Liver (tissue), 9 donors: Measurements from ENCODE around the gene WNT10A. TPM values are rescaled to one million over a fixed set of nuclear protein-coding genes. Genes with fewer than 3 reads are reported as not detected.
A peak's percentile ranks its signal among the peaks of the same experiment; 100 is the strongest.

Experiments used
- DNase-seq: peaks from one replicate; pipeline ENCODE4 v3.0.0-alpha.2; 2017; ENCODE audit warnings: low spot score
- H3K27ac ChIP-seq, 2 donors: one replicate each; pipeline ENCODE4 v1.7.0; 2013; ENCODE audit warnings: inconsistent platforms in 2 of 2, low read length in 2 of 2, control low read depth in 1 of 2, low read depth in 1 of 2, mild to moderate bottlenecking in 1 of 2
- H3K27me3 ChIP-seq, 4 donors: one replicate each; pipeline versions ENCODE4 v1.6.1 to v1.7.0; 2013; ENCODE audit warnings: low read length in 3 of 4, inconsistent platforms in 1 of 4, mild to moderate bottlenecking in 1 of 4, moderate library complexity in 1 of 4; ENCODE audit not compliant: control insufficient read depth in 4 of 4, insufficient read depth in 4 of 4
- H3K36me3 ChIP-seq, 4 donors: one replicate each; pipeline versions ENCODE4 v1.6.1 to v1.7.0; 2013; ENCODE audit warnings: low read length in 3 of 4, mild to moderate bottlenecking in 3 of 4, low read depth in 1 of 4, moderate library complexity in 1 of 4; ENCODE audit not compliant: control insufficient read depth in 4 of 4, insufficient read depth in 3 of 4
- H3K4me1 ChIP-seq, 4 donors: one replicate each; pipeline versions ENCODE4 v1.6.1 to v1.7.0; 2013; ENCODE audit warnings: low read length in 3 of 4, mild to moderate bottlenecking in 3 of 4, moderate library complexity in 1 of 4; ENCODE audit not compliant: control insufficient read depth in 4 of 4, insufficient read depth in 4 of 4
- H3K4me3 ChIP-seq, 3 donors: one replicate each; pipeline versions ENCODE4 v1.6.1 to v1.7.0; 2013; ENCODE audit warnings: low read length in 3 of 3, control low read depth in 1 of 3, low read depth in 1 of 3, mild to moderate bottlenecking in 1 of 3
- H3K9ac ChIP-seq, 2 donors: one replicate each; pipeline ENCODE4 v1.7.0; 2013; ENCODE audit warnings: low read length in 2 of 2, mild to moderate bottlenecking in 2 of 2, moderate library complexity in 2 of 2, control low read depth in 1 of 2, low read depth in 1 of 2
- H3K9me3 ChIP-seq, 4 donors: one replicate each; pipeline versions ENCODE4 v1.6.1 to v1.7.0; 2013; ENCODE audit warnings: low read length in 3 of 4; ENCODE audit not compliant: control insufficient read depth in 4 of 4
- EGR1 ChIP-seq, 2 donors: IDR thresholded peaks; 2 replicates each; pipeline ENCODE4 v1.6.1; 2016 to 2018; ENCODE audit warnings: antibody characterized with exemption in 2 of 2, low read depth in 2 of 2
- FOXA1 ChIP-seq: IDR thresholded peaks from 2 replicates; pipeline ENCODE4 v1.6.1; 2016; ENCODE audit warnings: antibody characterized with exemption
- GABPA ChIP-seq, 2 donors: IDR thresholded peaks in 1 of 2; conservative IDR thresholded peaks in 1 of 2; 2 replicates each; pipeline ENCODE4 v1.6.1; 2016; ENCODE audit warnings: antibody characterized with exemption in 2 of 2, mild to moderate bottlenecking in 1 of 2, moderate library complexity in 1 of 2
- HNF4A ChIP-seq, 2 donors: conservative IDR thresholded peaks; 2 replicates each; pipeline ENCODE4 v1.6.1; 2016; ENCODE audit warnings: antibody characterized with exemption in 2 of 2, mild to moderate bottlenecking in 2 of 2
- HNF4G ChIP-seq: IDR thresholded peaks from 2 replicates; pipeline ENCODE4 v1.6.1; 2016; ENCODE audit warnings: antibody characterized with exemption
- RXRA ChIP-seq, 2 donors: IDR thresholded peaks; 2 replicates each; pipeline ENCODE4 v1.6.1; 2017 to 2018; ENCODE audit warnings: antibody characterized with exemption in 2 of 2, mild to moderate bottlenecking in 1 of 2
- WGBS: extraction: QIAGEN DNeasy Blood & Tissue Kit; methylation state at CpG from one replicate; pipeline ENCODE4 v1.1.7; 2013; 5-methylcytosine and 5-hydroxymethylcytosine counted together
- polyA plus RNA-seq, 2 donors: library from polyadenylated mRNA; stranded (reverse) in 1 of 2; unstranded in 1 of 2; fragments of 200-250 nt in 1 of 2; fragments of >200 nt in 1 of 2; fragmentation: Nextera tagmentation in 1 of 2; extraction: Ambion mirVana in 1 of 2; gene quantifications; one replicate each; pipeline versions ENCODE4 v1.2.1 to v1.2.3, GENCODE V29; 2013 to 2015
- total RNA-seq, 2 donors: library from RNA; depleted of rRNA; stranded (reverse); fragments of >200 nt; gene quantifications; one replicate each; pipeline ENCODE4 v1.2.3, GENCODE V29; 2014
- TF ChIP-seq, protein P1 (sequence below): IDR thresholded peaks from 2 replicates; pipeline ENCODE4 v1.6.1; 2016; ENCODE audit warnings: antibody characterized with exemption, mild to moderate bottlenecking
- TF ChIP-seq, protein P2 (sequence below): IDR thresholded peaks from 2 replicates; pipeline ENCODE4 v1.6.1; 2016; ENCODE audit warnings: antibody characterized with exemption
- donor health status: healthy.
- donor health status: healthy.
- donor health status: healthy.
- donor health status: healthy.
- donor health status: healthy.

WNT10A gene
- total and polyA plus RNA-seq, 4 donors, result 0.01 to 0.08 (median 0.05) TPM; not detected in 1

DNA sequence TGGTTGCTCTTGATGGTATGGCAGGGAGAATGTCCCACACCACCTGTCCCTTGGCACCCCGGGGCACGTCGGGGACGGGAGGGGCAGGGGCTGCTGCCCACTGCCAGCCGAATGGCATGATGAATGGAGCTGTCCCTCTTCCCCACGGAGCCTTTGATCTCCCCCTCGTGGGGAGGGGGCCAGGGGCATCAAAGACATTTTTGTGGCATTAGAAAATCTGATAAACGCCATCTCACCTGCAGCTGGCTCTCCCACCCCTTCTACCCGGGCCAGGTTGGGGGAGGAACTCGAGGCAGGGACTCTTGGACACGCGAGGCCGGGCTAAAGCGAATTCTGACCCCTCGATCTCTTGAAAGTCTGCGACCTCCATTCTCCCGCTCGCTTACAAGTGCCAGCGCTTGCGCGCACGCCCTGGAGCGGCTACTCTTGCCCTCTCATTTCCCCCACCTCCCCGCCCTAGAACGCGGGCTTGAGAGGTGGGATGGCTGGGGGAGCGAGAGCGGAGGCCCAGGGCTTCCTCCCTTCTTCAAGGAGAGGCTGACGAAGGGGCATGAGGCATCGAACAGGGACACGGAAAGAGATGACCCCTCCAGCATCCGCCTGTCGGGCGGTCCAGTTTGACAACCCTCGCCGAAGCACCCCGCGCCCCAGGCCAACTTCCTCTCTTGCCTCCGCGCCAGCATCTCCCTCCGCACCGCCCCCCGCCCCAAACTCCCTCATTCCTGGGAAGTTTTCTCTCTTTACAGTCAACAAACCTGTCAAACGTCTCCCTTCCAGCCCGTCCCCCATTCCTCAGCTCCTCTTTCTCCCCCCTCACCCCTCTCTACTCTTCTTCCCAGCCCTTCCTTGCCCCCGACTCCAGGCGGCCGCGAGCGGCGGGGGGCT lies 21.7 kb upstream of the WNT10A start:
- WGBS, result 5% methylated on average over 51 of the region's 51 CpGs
- Histone ChIP-seq H3K4me3 (peak overlapping the region in 1 of 3 donors; percentile 45), H3K4me1 (peaks cover 0 to 20% (median 10%) of the 10 kb centered on the region in 4 donors), H3K27me3 (peaks cover 5 to 21% (median 7%) of the 10 kb centered on the region in 4 donors), H3K9me3 (no peaks in the 10 kb centered on the region), H3K27ac (no peak overlapping the region), H3K36me3 (no peaks in the 10 kb centered on the region), H3K9ac (no peak overlapping the region)
- no peak for DNase-seq
- TF ChIP-seq GABPA (IDR thresholded peaks at IDR 0.05 in 1 of 2, conservative IDR thresholded peaks at IDR 0.05 in 1 of 2) (no peak), FOXA1 (no peak)

DNA sequence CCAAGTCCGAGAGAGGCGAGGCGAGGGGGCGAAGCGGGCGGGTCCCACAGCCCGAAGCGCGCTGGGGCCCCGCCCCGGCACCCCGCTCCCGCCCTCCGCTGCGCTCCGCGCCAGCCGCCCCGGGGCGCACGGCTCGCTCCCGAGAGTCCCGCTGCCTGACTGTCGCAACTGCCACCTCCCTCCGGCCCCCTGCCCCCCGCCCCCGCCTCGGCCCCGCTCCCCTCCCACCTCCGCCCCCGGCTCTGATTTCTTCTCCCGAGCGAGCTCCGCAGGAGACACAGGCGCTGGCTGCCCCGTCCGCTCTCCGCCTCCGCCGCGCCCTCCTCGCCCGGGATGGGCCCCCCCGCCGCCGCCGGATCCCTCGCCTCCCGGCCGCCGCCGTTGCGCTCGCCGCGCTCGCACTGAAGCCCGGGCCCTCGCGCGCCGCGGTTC lies 21.1 kb upstream of the WNT10A start, which contains the start of gene WNT6:
WNT6 (plus strand) TSS at position 250 of the 432 bp plus-strand sequence. CDS start 233 bp downstream, outside the sequence.
- 2% methylated on average over 64 of the region's 64 CpGs for WGBS
- no peak for DNase-seq
- Histone ChIP-seq H3K27me3 (peaks cover 4 to 21% (median 6%) of the 10 kb centered on the region in 4 donors), H3K9me3 (no peaks in the 10 kb centered on the region), H3K36me3 (no peaks in the 10 kb centered on the region), H3K9ac (no peak within 1 kb of the TSS), H3K4me1 (peaks cover 0 to 20% (median 10%) of the 10 kb centered on the region in 4 donors), H3K27ac (no peak within 1 kb of the TSS), H3K4me3 (peak within 1 kb of the TSS in 1 of 3 donors; percentile 45)
- TF ChIP-seq HNF4A (conservative IDR thresholded peaks at IDR 0.05) (no peak), EGR1 (IDR thresholded peaks at IDR 0.05; ENCODE audit: low read depth in 2 of 2) (no peak), RXRA (IDR thresholded peaks at IDR 0.05) (no peak), HNF4G (no peak)
- TF ChIP-seq, protein P1, sequence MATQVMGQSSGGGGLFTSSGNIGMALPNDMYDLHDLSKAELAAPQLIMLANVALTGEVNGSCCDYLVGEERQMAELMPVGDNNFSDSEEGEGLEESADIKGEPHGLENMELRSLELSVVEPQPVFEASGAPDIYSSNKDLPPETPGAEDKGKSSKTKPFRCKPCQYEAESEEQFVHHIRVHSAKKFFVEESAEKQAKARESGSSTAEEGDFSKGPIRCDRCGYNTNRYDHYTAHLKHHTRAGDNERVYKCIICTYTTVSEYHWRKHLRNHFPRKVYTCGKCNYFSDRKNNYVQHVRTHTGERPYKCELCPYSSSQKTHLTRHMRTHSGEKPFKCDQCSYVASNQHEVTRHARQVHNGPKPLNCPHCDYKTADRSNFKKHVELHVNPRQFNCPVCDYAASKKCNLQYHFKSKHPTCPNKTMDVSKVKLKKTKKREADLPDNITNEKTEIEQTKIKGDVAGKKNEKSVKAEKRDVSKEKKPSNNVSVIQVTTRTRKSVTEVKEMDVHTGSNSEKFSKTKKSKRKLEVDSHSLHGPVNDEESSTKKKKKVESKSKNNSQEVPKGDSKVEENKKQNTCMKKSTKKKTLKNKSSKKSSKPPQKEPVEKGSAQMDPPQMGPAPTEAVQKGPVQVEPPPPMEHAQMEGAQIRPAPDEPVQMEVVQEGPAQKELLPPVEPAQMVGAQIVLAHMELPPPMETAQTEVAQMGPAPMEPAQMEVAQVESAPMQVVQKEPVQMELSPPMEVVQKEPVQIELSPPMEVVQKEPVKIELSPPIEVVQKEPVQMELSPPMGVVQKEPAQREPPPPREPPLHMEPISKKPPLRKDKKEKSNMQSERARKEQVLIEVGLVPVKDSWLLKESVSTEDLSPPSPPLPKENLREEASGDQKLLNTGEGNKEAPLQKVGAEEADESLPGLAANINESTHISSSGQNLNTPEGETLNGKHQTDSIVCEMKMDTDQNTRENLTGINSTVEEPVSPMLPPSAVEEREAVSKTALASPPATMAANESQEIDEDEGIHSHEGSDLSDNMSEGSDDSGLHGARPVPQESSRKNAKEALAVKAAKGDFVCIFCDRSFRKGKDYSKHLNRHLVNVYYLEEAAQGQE, result no peak
- TF ChIP-seq, protein P2, sequence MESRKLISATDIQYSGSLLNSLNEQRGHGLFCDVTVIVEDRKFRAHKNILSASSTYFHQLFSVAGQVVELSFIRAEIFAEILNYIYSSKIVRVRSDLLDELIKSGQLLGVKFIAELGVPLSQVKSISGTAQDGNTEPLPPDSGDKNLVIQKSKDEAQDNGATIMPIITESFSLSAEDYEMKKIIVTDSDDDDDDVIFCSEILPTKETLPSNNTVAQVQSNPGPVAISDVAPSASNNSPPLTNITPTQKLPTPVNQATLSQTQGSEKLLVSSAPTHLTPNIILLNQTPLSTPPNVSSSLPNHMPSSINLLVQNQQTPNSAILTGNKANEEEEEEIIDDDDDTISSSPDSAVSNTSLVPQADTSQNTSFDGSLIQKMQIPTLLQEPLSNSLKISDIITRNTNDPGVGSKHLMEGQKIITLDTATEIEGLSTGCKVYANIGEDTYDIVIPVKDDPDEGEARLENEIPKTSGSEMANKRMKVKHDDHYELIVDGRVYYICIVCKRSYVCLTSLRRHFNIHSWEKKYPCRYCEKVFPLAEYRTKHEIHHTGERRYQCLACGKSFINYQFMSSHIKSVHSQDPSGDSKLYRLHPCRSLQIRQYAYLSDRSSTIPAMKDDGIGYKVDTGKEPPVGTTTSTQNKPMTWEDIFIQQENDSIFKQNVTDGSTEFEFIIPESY, result no peak
